Transverse colon (tissue), 4 donors: Measurements from ENCODE around the gene EGFR. TPM values are rescaled to one million over a fixed set of nuclear protein-coding genes. Genes with fewer than 3 reads are reported as not detected.

Experiments used
- DNase-seq: peaks from one replicate; pipeline ENCODE4 v3.0.0-alpha.2; 2019
- H3K27ac ChIP-seq, 4 donors: fragments of 200-600 bp; sonication (generic); 2 replicates each; pipeline ENCODE4 v1.5.1; 2016 to 2018; ENCODE audit warnings: inconsistent platforms in 4 of 4
- H3K27me3 ChIP-seq: fragments of 200-600 bp; sonication (generic); 2 replicates; pipeline ENCODE4 v1.5.1; 2017; ENCODE audit warnings: inconsistent platforms
- H3K36me3 ChIP-seq, 4 donors: fragments of 200-600 bp; sonication (generic); 2 replicates each; pipeline ENCODE4 v1.5.1; 2017 to 2019; ENCODE audit warnings: inconsistent platforms in 4 of 4
- H3K4me1 ChIP-seq, 4 donors: fragments of 200-600 bp; sonication (generic); 2 replicates each; pipeline ENCODE4 v1.5.1; 2017 to 2020; ENCODE audit warnings: inconsistent platforms in 4 of 4
- H3K4me3 ChIP-seq, 4 donors: fragments of 200-600 bp; sonication (generic); 1 replicate in 1 of 4; 2 replicates in 3 of 4; pipeline versions ENCODE4 v1.5.1 to v1.6.1; 2017 to 2019; ENCODE audit warnings: inconsistent platforms in 4 of 4
- H3K9me3 ChIP-seq, 2 donors: fragments of 200-600 bp; sonication (generic); 2 replicates each; pipeline ENCODE4 v1.5.1; 2017 to 2019; ENCODE audit warnings: inconsistent platforms in 2 of 2
- CTCF ChIP-seq, 5 experiments: fragments of 200-600 bp in 3 of 5; fragments of 450-650 bp in 2 of 5; sonication (generic) in 3 of 5; IDR thresholded peaks; 1 replicate in 2 of 5; 2 replicates in 3 of 5; pipeline ENCODE4 v1.5.1; 2016 to 2017; ENCODE audit warnings: antibody characterized with exemption in 5 of 5, inconsistent platforms in 3 of 5, mild to moderate bottlenecking in 2 of 5, moderate library complexity in 1 of 5
- EP300 ChIP-seq: sonication (generic); formaldehyde crosslinking; IDR thresholded peaks from one replicate; pipeline ENCODE4 v1.6.1; 2017; ENCODE audit warnings: antibody characterized with exemption, low read depth
- POLR2A ChIP-seq: fragments of 450-650 bp; IDR thresholded peaks from one replicate; pipeline ENCODE4 v1.6.1; 2016; ENCODE audit warnings: antibody characterized with exemption, mild to moderate bottlenecking, moderate library complexity
- POLR2AphosphoS5 ChIP-seq, 3 donors: sonication (generic); formaldehyde crosslinking; IDR thresholded peaks; one replicate each; pipeline ENCODE4 v1.6.1; 2016; ENCODE audit warnings: antibody characterized with exemption in 3 of 3
- WGBS, 2 donors: methylation state at CpG; one replicate each; pipeline ENCODE4 v1.1.5; 2018; ENCODE audit warnings: low coverage in 1 of 2; 5-methylcytosine and 5-hydroxymethylcytosine counted together
- in situ Hi-C, 4 donors: fragments of 200-750 bp; cut with MboI; loops; one replicate each; pipeline versions ENCODE4 v1.15.0 to v1.15.1; 2017; ENCODE audit warnings: low sequenced_read_pairs in 3 of 4, low pct_ligation_motif_present in 1 of 4, low pct_unique_long_range_greater_than_20kb in 1 of 4
- intact Hi-C: fragments of 100-400 bp; cut with DNase I; formaldehyde crosslinking; loops from one replicate; pipeline ENCODE4 v1.15.1; 2023; ENCODE audit warnings: low total_unique reads
- total RNA-seq, 4 donors: library from RNA; depleted of rRNA; stranded (reverse); fragments of >200 nt; gene quantifications; one replicate each; pipeline ENCODE4 v1.1.0, GENCODE V29; 2016

EGFR gene
- total RNA-seq, 4 donors from 2014 or later, result 40.0 to 85.7 (median 72.9) TPM

DNA sequence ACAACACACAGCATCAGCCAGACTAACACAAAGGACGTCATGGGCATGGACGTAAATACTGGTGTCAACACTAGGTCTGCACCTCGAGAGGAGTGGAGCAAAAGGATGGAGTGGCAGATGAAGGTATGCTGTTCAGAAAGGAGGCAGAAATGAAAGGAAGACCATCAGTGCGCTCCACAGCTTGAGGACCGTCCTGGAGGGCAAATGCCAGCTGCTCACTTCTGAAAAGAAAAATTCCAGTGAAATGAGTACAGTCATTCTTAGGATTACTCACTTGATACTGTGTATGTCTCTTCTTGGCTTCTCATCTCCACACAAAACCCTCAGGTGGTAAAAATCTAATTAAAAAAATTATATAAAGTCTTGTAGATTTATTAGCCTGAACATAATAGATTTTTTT, 44.8 kb downstream of the EGFR start:
- intact Hi-C loops (no loop called here), in situ Hi-C loops (loop anchor here in 1 of 4 donors (25.0 kb wide), 1 partner anchor 101 kb away; no protein-coding TSS in a partner anchor)
- Histone ChIP-seq H3K36me3 (no peaks in the 10 kb centered on the region), H3K4me1 (peaks cover 22 to 30% (median 24%) of the 10 kb centered on the region in 4 donors), H3K9me3 (no peaks in the 10 kb centered on the region), H3K27ac (no peak overlapping the region), H3K27me3 (no peaks in the 10 kb centered on the region), H3K4me3 (no peak overlapping the region)
- TF ChIP-seq CTCF (IDR thresholded peaks at IDR 0.05), result no peak
- no peak for TF ChIP-seq POLR2AphosphoS5 (IDR thresholded peaks at IDR 0.05)
- no peak for TF ChIP-seq EP300
- no peak for TF ChIP-seq POLR2A
- no peak for DNase-seq
- 78% methylated on average over 5 of the region's 5 CpGs; no CpG with 5 or more reads in 1 of the 2 donors for WGBS, 2 donors

- peak; percentile 37 for DNase-seq
- Histone ChIP-seq H3K9me3 (no peaks in the 10 kb centered on the region), H3K4me3 (no peak overlapping the region), H3K27ac (peak overlapping the region; percentile 73 to 82 (median 77)), H3K4me1 (peaks cover 22 to 30% (median 24%) of the 10 kb centered on the region in 4 donors), H3K36me3 (no peaks in the 10 kb centered on the region), H3K27me3 (no peaks in the 10 kb centered on the region)
- intact Hi-C loops, result no loop called here
- WGBS, 2 donors, result 40 to 47% methylated on average over 4 of the region's 4 CpGs
- in situ Hi-C loops, result loop anchor here in 1 of 4 donors (25.0 kb wide), 1 partner anchor 103 kb away; no protein-coding TSS in a partner anchor
- TF ChIP-seq EP300 (no peak), POLR2AphosphoS5 (IDR thresholded peaks at IDR 0.05) (peak; percentile 9 to 71 (median 51))
These were observed 46.3 kb downstream of the EGFR start for GRCh38 chr7:55065079-55065478.

GRCh38 chr7:55065511-55066229, 46.9 kb downstream of the EGFR start:
- Histone ChIP-seq H3K36me3 (no peaks in the 10 kb centered on the region), H3K27ac (peak overlapping the region; percentile 73 to 82 (median 77)), H3K4me1 (peaks cover 22 to 32% (median 24%) of the 10 kb centered on the region in 4 donors), H3K9me3 (no peaks in the 10 kb centered on the region), H3K27me3 (no peaks in the 10 kb centered on the region), H3K4me3 (no peak overlapping the region)
- TF ChIP-seq CTCF (IDR thresholded peaks at IDR 0.05), result no peak
- peak in 1 of 3 donors; percentile 7 for TF ChIP-seq POLR2AphosphoS5 (IDR thresholded peaks at IDR 0.05)
- no peak for DNase-seq
- WGBS, 2 donors, result 52 to 58% methylated on average over 6 to 10 of the region's 10 CpGs
- intact Hi-C loops (no loop called here), in situ Hi-C loops (loop anchor here in 1 of 4 donors (25.0 kb wide), 1 partner anchor 103 kb away; no protein-coding TSS in a partner anchor)

DNA sequence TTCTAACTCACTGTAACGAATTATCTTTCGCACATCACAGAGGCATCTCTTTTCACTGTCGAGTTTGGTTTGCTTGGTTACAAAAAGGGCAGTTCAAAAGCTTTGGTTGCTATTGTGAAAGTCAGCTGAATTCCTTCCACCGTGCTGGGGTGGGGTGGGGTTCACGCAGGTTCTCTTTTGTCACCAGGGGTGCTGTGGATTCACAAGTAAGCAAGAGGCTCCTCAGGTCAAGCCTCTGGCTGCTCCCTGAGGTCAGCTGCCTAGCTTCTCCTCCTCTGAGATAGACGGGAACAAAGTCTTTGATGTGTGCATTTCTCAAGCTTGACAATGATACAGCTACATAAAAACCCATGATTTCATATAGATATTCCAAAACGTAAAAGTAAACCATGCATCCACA, 47.7 kb downstream of the EGFR start:
- intact Hi-C loops, result no loop called here
- WGBS, 2 donors, result 71 to 80% methylated on average over 1 to 7 of the region's 7 CpGs
- Histone ChIP-seq H3K9me3 (no peaks in the 10 kb centered on the region), H3K4me3 (no peak overlapping the region), H3K36me3 (no peaks in the 10 kb centered on the region), H3K27ac (peak overlapping the region; percentile 73 to 82 (median 77)), H3K4me1 (peaks cover 24 to 37% (median 28%) of the 10 kb centered on the region in 4 donors), H3K27me3 (no peaks in the 10 kb centered on the region)
- no peak for TF ChIP-seq EP300
- no peak for TF ChIP-seq CTCF (IDR thresholded peaks at IDR 0.05)
- TF ChIP-seq POLR2A, result no peak
- no peak for TF ChIP-seq POLR2AphosphoS5 (IDR thresholded peaks at IDR 0.05)
- no peak for DNase-seq
- in situ Hi-C loops, result loop anchor here in 1 of 4 donors (25.0 kb wide), 1 partner anchor 104 kb away; no protein-coding TSS in a partner anchor
